Thyroid gland (tissue), 4 donors: ENCODE measurements around the gene FERD3L.

Experiments
- CTCF ChIP-seq, 6 experiments: fragments of 200-600 bp in 3 of 6; fragments of 450-650 bp in 3 of 6; sonication (generic) in 3 of 6; IDR thresholded peaks; one replicate each; pipeline ENCODE4 v1.5.1; 2016 to 2019; ENCODE audit warnings: antibody characterized with exemption in 6 of 6, mild to moderate bottlenecking in 2 of 6, inconsistent platforms in 1 of 6, moderate library complexity in 1 of 6
- POLR2A ChIP-seq, 2 donors: fragments of 450-650 bp; IDR thresholded peaks; one replicate each; pipeline ENCODE4 v1.6.1; 2017; ENCODE audit warnings: antibody characterized with exemption in 2 of 2, mild to moderate bottlenecking in 2 of 2, moderate library complexity in 1 of 2

DNA sequence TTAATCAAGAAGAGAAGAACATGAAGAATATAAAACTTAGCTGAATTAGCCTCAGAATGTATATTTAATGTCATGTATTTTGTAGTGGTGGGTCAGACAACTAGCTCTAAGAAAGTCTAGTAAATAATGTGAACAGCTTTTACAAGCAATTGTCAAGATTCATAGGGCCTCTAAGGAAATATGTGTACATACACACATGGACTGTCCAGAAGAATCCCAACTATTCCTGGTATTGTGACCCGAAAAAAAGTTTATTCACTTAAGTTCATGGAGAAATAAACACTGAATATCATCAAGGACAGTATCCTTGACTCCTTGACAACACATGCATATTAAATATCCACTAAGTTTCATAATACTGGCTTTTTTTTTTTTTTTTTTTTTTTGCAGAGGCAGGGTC lies 16.4 kb downstream of the FERD3L start:
- no peak for TF ChIP-seq CTCF (IDR thresholded peaks at IDR 0.05)
- no peak for TF ChIP-seq POLR2A (IDR thresholded peaks at IDR 0.05)
